OCI-M2 (cell line): Measurements from ENCODE around the gene PPP1R13L.
"Not testable (repeated sequence)": the region's sequence is repeated elsewhere in the genome, so short reads cannot be mapped to it uniquely, and the experiment has no call there.

Experiments used
- DNase-seq: peaks from one replicate; lab custom pipeline; 2025; ENCODE audit not compliant: unreplicated experiment; lab: John Stamatoyannopoulos, UW

PPP1R13L gene

DNA sequence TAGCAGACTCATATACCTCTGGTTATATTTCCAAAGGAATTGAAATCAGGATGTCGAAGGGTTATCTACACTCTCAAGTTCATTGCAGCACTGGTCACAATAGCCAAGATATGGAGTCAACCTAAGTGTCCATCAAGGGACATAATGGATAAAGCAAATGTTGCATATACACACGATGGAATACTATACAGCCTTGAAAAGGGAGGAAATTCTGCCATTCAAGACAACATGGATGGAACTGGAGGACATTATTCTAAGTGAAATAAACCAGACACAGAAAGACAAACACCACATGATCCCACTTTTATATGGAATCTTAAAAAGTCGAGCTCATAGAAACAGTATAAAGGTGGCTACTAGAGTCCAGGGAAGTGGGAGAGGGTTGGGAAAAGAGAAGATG is 32.5 kb upstream of the PPP1R13L start:
- no peak for DNase-seq

DNA sequence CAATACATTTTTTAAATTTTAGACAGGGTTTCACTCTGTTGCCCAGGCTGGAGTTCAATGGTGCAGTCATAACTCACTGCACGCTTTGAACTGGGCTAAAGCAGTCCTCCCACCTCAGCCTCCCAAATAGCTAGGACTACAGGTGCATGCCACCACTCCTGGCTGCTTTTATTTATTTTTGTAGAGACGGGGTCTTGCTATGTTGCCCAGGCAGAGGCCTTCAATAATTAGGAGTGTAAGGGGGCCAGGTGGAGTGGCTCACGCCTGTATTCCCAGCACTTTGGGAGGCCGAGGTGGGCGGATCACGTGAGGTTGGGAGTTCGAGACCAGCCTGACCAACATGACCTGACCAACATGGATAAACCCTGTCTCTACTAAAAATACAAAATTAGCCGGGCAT is 27.7 kb upstream of the PPP1R13L start:
- DNase-seq: not testable (repeated sequence)

DNA sequence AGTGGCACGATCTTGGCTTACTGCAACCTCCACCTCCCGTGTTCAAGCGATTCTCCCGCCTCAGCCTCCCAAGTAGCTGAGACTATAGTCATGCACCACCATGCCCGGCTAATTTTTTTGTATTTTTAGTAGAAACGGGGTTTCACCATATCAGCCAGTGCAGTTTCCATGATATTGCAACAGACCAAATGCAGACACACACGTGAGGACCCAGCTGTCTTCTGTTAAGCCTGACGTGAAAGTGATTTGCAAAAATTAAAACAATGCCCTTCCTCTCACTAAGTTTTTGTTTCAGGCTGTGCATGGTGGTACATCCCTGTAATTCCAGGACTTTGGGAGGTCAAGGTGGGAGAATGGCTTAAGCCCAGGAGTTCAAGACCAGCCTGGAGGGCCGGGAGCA is 26.1 kb upstream of the PPP1R13L start:
- DNase-seq: not testable (repeated sequence)

DNA sequence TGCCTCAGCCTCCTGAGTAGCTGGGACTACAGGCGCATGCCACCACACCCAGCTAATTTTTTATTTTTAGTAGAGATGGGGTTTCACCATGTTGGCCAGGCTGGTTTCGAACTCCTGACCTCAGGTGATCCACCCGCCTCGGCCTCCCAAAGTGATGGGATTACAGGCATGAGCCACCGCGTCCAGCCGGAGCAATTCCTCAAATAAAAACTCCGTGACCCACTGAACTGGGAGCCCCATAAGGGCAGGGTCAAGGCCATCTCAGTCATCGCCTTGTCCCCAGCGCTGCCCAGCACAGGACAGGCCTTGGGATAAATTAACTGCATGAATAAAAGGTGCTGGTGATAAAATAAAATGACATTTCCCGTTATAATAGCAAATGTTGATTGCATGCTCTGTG is 25.0 kb upstream of the PPP1R13L start:
- not testable (repeated sequence) for DNase-seq

DNA sequence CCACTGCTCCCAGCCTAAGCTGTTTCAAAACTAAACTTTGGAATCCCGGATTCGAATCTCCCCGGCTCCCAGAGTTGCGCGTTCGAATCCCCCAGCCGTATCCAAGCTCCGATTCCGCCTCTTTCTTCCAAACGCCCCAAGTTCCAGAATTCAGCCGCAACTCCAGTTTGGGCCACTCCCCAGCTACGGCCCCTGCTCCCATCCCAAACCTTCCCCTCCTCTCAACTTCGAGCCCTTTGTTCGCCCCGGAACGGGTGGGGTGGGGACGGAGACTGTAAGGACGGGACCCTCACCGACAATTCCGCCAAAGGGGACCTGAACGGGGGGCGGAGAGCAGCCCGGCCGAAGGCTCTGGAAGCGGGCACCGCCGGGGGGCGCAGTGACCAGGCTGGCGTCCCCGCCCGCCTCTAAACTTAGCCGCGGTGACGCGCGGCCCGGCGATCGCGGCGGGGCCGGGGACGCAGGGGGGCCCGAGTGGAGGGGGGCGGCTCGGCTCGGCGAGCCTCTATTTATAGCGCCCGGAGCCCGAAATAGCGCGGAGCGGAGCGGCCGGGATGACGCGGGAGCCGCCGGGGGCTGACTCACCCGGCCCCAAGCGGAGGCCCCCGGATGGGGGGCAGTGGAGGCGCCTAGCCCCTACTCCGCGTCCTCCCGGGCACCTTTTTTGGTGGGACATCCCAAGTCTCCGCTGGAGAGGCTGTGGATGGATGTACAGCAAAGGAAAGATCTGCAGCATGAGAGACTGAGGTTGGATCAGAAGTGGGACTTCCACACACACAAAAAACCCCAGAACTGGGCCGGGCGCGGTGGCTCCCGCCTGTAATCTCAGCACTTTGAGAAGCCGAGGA is 23.7 kb upstream of the PPP1R13L start:
- DNase-seq: no peak

DNA sequence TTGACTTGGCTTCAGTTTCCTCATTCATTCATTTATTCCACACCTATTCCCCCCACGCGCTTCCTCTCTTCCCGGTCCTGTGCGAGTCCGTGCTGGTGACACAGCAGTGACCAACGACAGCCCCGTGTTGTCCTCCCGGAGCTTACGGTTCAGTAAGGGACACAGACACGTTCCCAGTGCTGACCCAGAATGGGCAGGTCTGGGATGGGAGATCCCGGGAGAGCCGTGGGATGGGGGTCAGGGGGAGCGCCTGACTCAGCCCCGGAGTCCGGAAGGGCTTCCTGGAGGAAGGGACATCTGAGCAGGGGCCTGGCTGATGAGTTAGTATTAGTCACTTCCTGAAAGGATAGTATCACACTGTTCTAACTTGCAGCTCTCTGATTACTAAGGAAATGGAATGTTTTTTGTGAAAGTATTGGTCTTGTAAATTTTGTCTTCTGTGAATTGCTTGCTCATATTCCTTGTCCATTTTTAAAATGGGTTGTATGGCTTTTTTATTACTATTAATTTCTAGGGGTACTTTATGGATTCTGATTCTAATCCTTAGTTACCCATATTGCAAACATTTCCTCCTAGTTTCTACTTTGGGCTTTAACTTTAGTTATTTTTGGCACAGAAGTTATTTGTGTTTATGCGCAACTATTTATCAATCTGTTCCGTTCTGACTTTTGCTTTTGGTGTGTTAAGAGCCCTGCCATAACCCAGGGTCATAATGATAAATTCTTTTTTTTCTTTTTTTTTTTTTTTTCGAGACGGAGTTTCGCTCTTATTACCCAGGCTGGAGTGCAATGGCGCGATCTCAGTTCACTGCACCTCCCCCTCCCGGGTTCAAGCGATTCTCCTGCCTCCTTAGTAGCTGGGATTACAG is 19.6 kb upstream of the PPP1R13L start:
- DNase-seq: peak; percentile 67

DNA sequence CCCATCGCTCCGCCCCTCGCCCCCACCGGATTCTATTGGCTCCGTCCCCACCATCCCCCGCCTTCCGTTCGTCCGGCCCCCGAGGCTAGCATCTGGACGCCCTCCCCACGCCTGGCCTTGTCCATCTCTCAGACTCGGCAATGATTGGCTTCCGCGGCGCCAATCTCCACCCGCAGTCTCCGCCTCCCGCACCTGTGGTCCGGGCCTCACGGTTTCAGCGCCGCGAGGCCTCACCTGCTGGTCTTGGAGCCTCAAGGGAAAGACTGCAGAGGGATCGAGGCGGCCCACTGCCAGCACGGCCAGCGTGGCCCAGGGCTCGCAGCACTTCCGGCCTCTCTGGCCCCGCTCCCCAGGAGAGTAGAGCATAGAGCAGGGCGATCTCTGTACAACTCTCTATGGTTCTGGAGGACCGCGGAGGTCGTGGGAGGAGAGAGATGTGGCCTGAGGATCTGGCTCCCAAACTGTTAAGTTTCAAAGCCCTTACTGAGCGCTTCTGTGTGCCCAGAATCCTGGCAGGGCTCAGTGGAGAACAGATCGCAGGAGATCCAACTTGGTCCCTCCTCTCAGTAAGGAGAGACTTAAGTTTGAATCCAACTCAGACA is 18.8 kb upstream of the PPP1R13L start, which contains the start of gene ERCC1:
Gene ERCC1 (minus strand): TSS at position 329 of the 602 bp plus-strand sequence. CDS start 543 bp downstream, outside the sequence.
- peak; percentile 89 for DNase-seq

DNA sequence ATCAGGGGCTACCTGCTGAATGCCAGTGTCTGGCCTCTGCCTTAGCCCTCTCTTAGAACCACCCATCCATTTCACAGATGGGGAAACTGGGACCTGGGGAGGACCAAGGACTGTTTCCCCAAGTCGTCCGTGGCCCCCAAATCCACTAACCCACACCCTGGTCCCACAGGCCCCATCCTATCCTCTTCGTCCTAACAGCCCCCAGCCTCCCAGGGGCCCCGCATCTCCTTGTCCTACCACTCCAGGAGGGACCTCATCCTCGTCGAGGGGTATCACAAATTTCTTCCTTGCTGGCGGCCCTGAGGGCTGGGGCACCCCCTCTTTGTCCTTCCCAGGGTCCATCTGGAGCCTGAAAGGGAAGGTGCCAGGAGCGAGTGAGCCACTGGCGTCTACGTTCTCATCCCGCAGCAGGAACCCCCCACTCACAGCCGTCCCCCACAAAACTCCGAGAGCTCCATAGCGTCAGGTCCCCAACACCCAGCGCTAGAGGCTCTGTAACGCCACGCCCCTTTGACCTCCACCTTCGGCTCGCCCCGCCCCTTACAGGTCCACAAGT is 18.2 kb upstream of the PPP1R13L start:
- no peak for DNase-seq

DNA sequence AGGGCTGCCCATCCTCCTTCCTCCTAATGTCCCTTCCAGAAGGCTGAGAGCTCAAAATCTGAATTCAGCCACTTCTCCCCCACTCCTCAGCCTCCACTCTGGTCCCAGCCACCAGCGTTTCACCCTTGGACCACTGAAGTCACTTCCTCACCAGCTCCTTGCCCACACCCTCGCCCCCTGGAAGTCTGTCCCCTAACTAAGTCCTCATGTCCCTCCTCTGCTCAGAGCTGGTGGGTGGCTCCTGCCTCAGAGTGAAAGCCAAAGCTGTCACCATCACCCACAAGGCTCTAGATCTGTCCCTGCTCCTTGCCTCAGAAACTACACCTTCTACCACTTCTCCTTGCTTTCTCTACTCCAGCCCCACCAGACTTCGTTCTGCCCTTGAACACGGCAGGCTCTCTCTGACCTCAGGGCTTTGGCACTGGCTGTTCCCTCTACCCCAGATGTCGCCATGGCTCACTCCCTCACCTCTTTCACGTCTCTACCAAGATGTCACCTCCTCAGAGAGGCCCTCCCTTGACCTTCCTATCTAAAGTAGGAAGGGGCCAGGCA is 17.2 kb upstream of the PPP1R13L start:
- no peak for DNase-seq

DNA sequence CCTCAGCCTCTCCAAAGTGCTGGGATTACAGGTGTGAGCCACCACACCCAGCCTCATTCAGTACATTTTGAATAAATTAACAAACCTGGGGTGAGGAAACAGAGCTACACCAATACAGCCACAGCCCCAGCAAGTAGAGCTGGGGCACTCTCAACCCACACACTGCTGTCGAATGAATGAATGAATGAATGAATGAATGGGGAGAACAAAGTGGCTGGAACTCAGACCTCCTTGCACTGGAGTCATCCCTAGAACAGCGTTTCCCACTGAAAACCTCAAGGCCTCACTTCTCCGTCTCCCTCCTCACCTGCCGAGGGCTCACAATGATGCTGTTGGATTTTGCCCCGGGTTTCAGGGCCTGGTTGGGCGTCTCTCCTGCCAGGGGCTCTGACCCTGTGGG is 16.0 kb upstream of the PPP1R13L start:
- no peak for DNase-seq

DNA sequence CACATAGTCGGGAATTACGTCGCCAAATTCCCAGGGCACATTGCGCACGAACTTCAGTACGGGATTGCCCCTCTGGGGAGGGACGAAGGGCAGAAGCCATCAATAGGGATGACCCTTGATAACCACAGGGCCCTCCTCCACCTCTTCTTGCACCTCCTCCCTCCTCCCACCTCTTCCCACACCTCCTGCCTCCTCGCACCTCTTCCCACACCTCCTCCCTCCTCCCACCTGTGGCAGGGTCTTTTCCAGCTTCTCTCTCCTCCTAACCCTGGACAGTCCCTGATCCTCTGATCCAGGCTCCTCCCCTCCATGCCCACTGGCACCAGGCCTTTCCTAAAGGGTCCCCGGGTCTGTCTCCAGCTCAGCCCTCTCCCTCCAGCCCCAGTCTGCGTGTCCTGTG is 15.5 kb upstream of the PPP1R13L start:
- DNase-seq: no peak

DNA sequence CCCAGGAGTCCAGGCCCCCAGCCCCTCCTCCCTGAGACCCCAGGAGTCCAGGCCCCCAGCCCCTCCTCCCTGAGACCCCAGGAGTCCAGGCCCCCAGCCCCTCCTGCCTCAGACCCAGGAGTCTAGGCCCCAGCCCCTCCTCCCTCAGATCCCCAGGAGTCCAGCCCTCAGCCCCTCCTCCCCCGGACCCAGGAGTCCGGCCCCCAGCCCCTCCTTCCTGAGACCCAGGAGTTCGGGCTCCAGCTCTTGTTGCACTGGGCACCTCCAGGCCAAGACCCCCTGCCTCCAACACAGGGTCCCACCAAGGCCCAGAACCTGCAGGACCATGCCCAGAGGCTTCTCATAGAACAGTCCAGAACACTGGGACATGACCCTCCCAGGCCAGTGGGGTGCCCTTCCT is 15.0 kb upstream of the PPP1R13L start:
- DNase-seq: no peak

DNA sequence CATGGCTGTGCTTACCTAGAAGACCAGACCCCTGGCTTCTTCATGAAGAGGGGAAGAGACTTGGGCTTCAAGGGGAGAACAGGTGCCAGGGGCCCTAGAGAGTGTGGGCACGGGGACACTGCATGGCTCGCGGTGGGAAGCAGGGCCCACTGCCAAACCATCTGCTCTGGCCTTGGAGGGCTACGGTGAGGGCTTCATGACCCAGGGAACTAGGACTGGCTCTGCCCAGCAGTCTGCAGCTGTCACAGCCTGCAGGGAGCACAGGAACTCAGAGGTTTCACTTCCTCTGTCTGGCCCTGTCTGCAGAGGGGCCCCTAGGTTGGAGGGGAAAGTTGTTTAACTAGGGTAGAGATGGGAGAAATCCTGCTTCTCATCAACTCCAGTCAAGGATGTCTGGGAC is 14.5 kb upstream of the PPP1R13L start:
- DNase-seq: no peak

DNA sequence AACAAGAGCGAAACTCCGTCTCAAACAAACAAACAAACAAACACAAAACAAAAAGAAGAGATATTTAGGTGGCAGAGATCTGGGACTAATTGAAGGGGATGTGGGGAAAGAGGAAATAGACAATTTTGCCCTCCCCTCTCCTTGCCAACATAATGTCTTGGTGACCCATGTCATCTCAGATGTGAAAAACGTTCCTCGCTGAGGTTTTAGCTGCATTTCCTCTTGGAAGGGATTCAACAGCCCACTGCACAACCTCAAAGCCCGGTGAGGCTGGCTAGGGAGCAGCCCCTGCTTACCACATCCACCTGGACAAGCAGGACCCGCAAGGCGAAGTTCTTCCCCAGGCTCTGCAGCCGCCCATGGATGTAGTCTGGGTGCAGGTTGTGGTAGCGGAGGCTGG is 13.9 kb upstream of the PPP1R13L start:
- no peak for DNase-seq

DNA sequence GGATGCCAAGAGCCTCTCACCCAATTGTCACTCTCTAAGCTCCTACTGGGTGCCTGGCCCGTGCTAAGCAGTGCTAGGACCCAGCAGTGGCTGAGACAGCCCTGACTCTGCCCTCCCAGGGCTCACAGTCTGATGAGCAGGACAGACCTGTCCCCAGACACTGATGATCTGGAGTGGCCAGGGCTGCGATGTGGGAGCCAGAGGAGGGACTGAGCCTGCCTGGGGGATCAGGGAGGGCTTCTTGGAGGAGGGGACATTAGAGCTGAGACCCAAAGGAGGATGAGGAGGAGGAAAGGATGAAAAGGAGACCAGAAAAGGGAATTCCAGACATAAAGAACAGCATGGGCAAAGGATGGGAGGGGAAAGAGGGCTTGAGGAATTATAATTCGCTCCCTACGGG is 12.3 kb upstream of the PPP1R13L start:
- no peak for DNase-seq

DNA sequence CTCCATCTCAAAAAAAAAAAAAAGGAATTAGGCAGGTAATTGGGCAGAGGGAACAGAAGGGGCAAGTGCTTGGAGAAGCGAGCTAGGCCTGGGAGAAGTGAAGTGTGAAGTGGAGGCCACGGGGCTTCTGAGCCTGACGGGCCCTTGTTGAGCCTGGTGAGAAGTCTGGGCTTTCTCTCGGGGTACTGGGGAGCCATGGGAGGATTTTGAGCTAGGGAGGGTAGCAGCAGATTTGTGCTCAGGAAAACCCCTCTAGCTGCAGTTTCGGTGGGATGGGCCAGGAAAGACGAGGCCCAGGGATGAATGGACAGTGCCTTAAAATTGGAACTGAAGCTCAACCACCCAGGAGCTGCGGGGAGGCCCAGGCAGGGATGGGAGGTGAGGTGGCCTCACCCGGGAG is 9.6 kb upstream of the PPP1R13L start:
- no peak for DNase-seq

DNA sequence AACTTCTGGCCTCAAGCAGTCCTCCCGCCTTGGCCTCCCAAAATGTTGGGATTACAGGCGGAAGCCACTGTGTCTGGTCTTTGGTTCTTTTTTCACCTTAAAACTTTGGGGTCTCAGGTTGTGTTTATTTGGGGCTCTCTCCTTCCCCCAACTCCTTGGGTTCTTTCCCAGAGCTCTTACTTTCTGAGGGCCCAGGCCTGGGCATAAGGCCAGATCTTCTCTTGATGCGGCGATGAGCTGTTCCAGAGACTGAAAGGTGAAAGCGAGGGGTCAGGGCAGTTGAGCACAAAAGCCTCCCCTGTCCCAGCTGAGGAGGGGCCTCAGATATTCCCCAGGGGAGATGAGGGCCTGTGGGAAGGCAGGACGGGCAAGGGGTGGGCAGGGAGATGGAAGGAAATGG is 8.6 kb upstream of the PPP1R13L start:
- no peak for DNase-seq

DNA sequence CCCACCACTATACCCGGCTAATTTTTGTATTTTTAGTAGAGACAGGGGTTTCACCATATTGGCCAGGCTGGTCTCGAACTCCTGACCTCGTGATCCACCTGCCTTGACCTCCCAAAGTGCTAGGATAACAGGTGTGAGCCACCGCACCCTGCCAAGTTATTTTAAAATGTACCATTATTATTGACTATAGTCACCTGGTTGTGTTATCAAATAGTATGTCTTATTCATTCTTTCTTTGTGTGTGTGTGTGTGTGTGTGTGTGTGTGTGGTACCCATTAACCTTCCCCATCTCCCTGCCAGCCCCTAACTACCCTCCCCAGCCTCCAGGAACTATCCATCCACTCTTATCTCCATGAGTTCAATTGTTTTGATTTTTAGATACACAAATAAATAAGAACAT is 5.5 kb upstream of the PPP1R13L start:
- not testable (repeated sequence) for DNase-seq

DNA sequence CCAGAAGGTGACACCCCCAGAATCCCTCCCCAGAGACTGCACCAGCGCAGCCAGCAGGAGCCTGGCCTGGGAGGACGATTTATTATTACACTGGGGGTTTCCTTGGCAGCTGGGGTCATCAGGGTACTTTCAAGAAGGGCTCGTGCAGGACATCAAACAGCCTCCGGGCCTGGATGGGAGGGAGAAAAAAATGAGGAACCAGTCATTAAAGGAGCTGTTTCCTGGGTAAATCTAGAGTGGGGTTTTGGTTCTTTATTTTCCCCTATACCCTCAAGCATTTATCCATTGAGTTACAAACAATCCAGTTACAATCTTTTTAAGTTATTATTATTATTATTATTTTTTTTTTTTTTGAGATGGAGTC is 4.7 kb upstream of the PPP1R13L start:
- no peak for DNase-seq

DNA sequence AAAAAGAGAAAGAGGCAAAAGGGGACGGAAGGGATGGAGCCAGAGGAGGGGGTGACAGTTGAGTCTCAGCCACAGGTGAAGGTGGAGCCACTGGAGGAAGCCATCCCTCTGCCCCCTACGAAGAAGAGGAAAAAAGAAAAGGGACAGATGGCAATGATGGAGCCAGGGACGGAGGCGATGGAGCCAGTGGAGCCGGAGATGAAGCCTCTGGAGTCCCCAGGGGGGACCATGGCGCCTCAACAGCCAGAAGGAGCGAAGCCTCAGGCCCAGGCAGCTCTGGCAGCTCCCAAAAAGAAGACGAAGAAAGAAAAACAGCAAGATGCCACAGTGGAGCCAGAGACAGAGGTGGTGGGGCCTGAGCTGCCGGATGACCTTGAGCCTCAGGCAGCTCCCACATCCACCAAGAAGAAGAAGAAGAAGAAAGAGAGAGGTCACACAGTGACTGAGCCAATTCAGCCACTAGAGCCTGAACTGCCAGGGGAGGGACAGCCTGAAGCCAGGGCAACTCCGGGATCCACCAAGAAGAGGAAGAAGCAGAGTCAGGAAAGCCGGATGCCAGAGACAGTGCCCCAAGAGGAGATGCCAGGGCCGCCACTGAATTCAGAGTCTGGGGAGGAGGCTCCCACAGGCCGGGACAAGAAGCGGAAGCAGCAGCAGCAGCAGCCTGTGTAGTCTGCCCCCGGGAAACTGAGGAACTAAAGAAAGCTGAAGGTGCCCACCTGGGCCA is 4.1 kb upstream of the PPP1R13L start:
- no peak for DNase-seq
